Testis (tissue), 2 donors: Measurements from ENCODE around the gene DDHD1.

ENCODE experiments used
- CTCF ChIP-seq, 3 experiments: fragments of 450-650 bp in 2 of 3; fragments of 200-600 bp in 1 of 3; sonication (generic) in 1 of 3; IDR thresholded peaks; one replicate each; pipeline ENCODE4 v1.5.1; 2016 to 2019; ENCODE audit warnings: antibody characterized with exemption in 3 of 3, mild to moderate bottlenecking in 2 of 3, moderate library complexity in 1 of 3
- POLR2A ChIP-seq: fragments of 450-650 bp; IDR thresholded peaks from one replicate; pipeline ENCODE4 v1.6.1; 2017; ENCODE audit warnings: antibody characterized with exemption, mild to moderate bottlenecking, moderate library complexity

DNA sequence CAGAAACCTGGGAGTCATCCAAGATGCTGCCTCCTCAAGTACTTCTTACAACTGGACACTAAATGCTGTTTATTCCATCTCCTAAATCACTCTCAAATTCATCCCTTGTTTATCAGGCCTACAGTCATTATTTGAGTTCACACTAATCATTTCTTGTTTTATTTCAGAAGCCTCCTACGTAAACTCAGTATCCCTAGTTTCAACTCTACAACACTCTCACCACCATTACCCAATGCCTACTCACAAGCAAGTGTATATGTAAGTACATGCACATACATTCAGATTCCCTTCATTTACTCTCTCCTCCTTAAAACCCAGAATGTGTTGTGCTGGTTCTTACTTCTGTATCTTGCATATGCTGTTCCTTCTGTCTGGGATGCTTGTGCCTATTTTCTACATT is 43.0 kb downstream of the DDHD1 start:
- TF ChIP-seq CTCF (IDR thresholded peaks at IDR 0.05) (no peak), POLR2A (no peak)
